Measurements from ENCODE around the gene OTOGL. TPM values are rescaled to one million over a fixed set of nuclear protein-coding genes. Genes with fewer than 3 reads are reported as not detected.

The OTOGL gene
- total RNA-seq, 1 experiment from 2014 or later: 3.4 TPM

DNA sequence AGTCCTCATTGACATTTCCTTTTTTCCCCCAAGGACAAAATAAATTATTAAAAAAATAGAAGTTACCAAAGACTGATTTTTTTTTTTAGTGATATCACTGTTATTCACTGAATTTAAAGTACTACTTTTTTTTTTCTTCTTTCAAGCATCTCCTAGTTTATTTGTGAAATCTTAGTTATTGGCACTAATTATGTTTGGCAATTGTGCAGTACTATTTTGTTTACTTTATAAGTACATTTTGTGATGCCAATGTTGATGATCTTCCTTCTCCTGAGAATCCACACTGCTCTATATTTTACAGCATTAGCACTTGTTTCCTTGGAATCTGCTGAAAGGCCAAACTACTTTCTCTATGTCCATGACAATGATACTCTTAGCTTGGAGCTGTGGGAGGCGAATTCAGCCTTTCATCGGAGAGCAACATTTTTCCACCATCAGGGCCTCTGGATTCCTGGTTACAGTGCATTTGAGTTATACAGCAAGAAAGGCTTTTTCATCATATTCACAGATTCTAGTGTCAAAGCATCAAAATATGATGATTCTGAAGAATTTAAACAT lies 220.9 kb downstream of the OTOGL start:
- DNase-seq (ENCODE audit: extremely low read depth, low read depth): no peak

DNA sequence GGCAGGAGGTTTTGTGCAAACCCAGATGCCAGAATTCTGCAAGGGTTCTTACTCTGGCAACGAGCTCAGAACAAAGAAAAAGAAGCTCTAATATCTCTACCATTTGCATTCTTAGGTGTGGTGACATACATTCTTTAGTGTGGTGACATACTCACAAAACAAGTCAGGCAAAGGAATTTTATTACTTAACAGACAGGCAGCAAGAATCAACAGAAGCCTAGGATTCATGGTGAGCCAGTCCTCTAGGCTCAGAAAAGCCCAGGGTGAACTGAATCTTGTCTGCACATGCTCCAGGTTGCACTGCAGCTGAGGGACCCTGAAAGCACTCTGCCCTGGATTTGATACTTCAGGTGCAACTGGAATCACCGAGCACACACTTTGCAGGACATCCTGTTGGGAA lies 222.3 kb downstream of the OTOGL start:
- peak; percentile 12 for DNase-seq (ENCODE audit: extremely low read depth, low read depth)

DNA sequence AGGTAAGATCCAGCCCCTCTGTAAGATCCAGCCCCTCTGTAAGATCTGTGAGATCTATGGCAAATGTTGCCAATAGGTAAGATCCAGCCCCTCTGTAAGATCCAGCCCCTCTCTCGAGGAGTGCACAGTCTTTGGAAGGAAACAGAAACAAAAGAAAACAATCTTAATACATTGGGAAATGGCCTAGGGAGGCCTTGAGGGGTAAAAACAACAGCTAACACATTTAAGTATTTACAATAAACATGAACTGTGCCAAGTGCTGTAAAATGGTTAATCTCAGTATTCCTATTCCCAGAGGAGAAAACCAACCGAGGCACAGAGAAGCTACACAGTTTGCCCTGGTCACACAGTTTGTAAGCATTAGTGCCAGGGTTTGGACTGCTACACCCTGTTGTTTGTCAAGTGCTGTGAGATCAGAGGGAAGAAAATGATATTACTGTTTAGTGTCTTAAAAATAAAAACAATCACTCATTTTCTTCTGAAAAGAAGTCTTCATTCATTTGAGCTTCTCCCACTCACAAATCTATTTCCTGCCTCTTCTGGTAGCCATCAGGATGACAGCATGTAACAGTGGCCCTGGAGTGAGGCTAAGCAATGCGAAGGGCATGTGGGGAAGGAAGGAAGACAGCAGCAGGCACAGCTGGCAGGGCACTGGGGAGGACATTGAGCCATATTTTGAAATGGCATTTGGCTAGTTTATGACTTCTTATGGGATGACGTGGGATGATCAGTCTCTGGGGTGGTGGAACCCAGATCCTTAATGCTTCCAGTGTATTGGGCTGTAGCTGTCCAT lies 226.0 kb downstream of the OTOGL start:
- no peak for DNase-seq (ENCODE audit: extremely low read depth, low read depth)

DNA sequence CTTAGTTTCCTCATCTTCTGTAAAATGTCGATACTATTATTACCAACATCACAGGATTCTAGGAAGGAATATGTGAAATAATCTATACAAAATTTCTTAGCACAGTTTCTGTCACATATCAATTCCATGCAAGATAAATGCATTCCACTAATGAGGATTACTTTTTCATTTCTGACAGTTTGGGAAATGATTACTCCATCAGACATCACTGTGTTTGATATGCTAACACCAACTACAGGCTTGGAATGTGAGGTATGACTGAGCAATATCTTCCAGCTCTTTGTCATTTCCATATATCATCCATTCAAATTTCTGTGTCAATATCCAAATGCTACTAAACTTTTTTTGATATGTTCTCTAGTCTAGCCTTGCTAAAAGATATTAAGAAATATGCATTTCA lies 233.5 kb downstream of the OTOGL start:
- DNase-seq (ENCODE audit: extremely low read depth, low read depth): no peak

DNA sequence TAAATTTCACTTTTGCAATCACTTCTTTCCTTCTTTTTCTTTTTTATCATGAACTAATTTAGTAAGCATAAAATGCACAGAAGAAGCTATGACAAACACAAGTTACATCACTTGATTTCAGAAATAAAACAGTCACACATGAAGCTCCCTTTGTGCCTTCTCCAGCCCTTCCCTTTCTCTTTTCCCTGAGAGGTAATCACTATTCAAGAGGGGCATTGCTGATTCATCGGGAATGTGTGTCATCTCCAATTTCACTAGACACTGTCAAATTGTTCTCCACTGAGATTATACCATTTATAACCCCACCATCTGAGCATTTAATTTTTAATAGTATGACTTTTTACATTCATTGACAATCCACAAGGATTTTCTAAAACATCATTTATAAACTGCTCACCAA lies 253.1 kb downstream of the OTOGL start:
- DNase-seq (ENCODE audit: extremely low read depth, low read depth): peak; percentile 87

DNA sequence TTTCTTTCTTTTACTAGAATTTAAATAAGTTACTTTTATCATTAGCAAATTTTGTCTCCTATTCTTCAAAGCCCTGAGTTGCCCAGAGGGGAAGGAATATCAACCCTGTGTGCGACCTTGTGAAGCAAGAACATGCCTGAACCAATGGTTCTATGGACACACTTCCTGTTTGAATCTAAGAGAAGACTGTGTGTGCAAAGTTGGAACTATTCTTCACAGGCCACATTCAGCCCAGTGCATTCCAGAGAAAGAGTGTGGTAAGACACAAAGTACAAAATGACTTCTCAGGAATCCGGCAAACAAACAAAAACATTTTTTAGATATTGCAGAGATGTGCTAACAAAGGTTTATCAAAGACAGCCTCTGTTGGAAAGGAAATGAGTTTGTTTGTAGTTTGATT lies 253.9 kb downstream of the OTOGL start:
- DNase-seq (ENCODE audit: extremely low read depth, low read depth): peak; percentile 89

DNA sequence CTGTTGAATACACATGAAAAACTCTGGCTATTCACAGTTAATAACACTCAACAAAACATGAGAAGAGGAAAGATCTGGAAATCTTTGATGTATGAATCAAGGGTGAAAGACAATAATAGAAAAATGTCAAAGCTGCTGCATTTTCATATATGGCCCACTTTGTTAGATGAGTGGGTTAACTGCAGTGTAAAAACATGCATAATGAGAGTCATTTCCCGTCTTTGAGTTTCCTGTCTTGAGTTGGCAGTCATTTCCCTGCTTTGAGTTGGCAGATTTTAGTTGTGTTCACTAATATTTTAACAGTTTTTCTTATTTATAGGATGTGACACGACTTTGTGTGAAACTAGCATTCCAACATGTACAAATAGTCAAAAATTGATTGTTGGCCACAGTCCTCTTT lies 256.8 kb downstream of the OTOGL start:
- no peak for DNase-seq (ENCODE audit: extremely low read depth, low read depth)

DNA sequence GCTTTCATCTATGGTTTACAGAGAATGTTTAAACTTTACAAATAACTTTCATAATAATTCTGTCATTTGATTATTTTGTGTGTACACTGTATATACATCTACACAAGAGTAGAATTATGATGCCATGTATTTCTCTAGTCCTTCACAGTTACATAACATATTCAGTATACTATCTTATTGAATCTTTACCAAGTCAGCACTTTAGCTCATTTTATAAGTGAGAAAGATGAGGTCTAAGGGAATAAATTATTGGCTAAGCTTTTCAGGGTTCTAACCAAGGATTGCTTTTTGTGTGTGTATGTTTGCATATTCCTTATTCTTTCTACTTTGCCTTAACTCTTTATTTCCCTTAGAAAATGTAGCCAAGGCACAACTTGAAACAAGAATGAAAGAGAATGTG lies 260.4 kb downstream of the OTOGL start:
- no peak for DNase-seq (ENCODE audit: extremely low read depth, low read depth)

DNA sequence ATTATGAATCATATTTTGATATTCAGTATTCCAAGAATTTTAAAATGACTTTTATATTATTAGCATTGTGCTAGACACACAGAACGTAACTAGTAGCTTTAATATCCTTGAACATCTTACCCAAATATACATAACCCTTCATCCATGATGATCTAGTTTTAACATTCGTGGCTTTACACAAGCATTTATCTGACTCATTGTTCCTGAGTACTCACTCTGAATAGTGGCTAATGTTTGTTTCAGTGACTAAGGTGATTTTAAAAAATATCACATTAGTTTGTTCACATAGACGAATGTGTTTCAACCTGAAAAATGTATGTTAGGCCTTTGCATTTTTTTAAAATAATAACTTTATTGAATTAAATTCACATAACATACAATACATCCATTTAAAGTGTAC lies 264.7 kb downstream of the OTOGL start:
- no peak for DNase-seq (ENCODE audit: extremely low read depth, low read depth)

DNA sequence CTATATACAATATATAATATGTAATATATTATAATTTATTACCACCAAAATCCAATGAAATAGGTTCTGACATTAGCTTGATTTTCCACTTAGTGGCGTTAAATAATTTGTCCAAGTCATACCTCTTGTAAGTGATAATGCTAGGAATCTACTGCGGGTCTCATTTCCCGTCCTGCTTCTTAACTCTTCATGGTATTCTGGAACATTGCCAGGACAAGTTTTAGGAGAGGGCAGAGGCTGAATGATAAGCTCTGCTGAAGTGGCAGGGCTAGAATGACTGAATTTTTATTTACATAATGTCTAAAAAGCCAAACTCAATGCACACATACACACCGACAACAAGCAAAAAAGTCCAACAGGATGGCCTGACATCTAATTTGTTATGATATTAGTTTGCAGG lies 274.3 kb downstream of the OTOGL start:
- DNase-seq (ENCODE audit: extremely low read depth, low read depth): no peak

DNA sequence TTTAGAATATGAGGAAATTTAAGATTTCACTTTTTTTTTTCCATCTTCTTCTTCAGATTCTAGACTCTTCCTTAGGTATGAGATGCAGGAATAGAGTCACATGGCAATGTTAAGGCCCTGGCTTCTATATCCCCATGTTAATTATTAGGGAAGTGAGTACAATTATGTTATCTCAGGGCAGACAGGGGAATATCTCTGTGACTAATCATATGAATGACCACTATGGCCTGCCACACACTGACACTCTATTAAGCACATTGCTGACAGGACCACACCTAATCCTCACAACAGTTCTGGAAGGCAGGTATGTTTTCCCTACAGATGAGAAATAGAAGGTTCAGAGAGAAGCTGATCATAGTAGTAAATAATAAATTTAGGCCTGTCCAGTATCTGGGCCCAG lies 275.3 kb downstream of the OTOGL start:
- DNase-seq (ENCODE audit: extremely low read depth, low read depth): no peak

DNA sequence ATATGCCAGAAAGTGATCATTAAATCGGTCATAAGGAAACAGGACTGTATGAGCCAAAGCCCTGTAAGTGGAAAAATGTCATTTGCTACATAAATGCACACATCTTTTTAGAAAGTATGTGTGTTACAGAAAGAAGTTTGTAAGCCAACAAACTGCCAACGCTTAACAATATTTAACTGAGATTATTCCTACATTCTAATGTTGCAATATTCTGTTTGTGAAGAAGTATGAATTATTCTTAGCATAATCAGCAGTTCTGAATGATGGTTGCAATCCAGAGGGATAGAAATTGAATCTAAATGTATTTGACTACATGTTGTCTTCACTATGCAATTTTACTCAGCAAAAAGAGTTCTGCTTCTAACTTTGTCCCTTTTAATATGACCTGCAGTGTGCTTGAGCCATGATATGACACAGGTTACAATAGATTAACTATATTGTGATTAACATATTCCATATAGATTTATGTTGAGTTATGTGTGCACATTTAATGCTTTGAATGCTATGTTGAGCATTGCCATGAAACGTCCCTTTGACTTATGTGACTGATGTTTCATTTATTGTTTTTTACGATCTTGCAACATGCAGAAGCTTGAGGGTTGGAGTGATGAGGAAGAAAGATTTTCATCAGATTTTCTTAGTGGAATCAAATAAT lies 277.9 kb downstream of the OTOGL start:
- no peak for DNase-seq (ENCODE audit: extremely low read depth, low read depth)

DNA sequence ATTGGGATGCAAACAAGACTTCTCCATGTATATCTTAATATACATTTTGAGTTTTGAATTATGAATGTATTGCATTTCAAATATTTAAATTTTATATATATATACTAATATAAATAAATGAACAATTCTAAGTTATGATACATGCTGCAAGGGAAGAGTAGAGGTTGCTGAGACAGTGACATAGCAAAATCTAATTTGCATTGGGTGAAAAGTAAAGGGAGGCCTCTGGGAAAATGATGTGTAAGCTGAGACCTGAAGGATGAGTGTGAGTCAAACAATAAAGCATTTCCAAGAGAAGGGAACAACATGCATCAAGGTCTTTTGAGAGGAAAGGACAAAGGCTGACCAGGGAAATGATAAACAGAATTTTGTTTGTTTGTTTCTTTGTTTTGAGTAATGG lies 281.8 kb downstream of the OTOGL start:
- DNase-seq (ENCODE audit: extremely low read depth, low read depth): no peak

DNA sequence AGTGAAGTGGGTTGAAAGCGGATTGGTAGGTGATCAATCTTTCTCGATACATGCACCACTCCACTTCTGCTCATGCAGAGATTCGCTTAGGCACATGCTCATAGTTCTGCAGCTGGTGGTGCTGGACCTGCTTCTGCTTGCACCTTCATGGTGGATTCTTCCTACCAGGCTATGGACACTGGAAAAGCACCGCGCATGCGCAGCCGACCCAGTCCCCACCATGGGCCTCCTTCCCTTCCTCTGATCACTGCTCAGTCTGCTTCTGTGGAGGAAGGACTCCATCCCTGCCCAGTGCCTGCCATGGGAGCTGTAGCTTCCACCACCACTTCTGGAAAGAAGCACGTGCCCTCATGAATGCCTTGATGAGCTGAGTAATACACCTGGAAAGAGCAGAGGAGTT lies 282.9 kb downstream of the OTOGL start:
- no peak for DNase-seq (ENCODE audit: extremely low read depth, low read depth)

DNA sequence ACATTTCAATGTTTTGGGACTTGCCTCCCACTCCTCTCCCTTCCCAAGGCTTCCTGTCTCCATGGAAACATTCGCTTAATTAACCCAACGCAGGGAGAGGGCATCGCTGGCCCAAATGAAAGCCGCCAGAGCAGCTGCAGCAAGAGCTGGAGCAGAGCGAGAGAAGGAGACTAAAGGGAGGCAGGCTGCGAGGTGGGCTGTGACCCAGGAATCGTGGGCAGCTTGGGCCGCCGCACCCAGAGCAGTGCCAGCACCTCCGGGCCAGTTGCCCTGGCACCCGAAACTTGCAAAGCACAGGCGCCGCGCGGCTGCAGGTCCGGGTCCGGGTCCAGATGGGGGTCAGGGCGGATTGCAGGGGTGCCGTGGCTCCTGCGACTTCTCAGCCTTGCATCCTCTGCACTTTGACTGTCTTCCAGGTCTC lies 301.2 kb downstream of the OTOGL start:
- no peak for DNase-seq (ENCODE audit: extremely low read depth, low read depth)

DNA sequence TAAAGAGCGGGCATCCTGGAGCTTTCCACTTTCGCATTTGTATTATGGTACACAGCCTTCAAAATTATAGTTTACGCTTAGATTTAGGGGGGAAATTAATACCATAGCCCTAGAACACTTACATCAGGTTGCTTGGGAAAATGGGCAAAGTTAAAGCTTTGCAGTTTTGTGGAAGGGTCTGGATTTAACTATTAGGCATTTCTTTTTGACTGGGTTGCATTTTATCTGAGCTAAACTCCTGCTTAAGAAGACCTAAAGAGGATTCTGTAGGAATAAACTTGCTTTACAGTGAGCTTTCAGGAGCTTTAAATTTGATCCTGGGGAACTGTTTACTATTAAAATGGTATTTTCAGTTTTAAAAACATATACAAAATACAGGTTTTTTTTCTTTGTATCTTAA lies 301.9 kb downstream of the OTOGL start:
- no peak for DNase-seq (ENCODE audit: extremely low read depth, low read depth)

DNA sequence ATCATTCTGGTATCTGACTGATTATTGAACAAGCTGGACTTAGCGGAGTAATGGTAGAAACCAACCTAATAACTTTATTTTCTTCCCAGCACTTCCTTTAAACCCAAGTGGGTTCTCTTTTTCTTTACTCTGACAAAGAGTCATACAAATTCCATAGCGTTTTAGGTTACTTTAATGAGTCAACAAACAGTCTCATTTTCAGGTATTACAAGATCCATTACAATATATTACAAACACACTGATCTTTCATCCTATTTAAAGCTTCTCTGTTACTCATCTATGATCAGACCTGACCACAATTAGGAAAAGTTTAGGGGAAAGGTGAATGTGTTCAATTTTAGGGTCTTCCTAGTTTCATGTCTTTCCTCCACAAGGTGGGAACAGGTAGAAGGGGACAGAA lies 305.3 kb downstream of the OTOGL start:
- no peak for DNase-seq (ENCODE audit: extremely low read depth, low read depth)

DNA sequence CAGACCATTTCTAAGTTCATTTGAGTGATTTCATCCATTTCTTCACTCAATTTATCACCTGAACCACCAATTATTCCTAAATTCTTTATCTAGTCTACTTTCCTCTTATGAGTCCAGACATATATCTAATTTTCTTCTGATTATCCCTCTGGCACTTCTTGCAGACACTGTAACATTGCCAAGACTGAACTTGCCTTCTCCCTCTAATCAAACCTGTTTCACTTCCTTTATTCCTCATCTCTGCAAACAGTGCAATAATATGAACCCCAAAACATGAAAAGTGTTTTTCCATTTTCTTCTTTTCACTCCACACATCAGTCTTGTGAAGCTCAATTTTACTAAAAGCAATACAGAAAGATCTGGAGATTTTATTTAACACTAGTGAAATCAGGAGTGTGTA lies 306.9 kb downstream of the OTOGL start:
- no peak for DNase-seq (ENCODE audit: extremely low read depth, low read depth)

DNA sequence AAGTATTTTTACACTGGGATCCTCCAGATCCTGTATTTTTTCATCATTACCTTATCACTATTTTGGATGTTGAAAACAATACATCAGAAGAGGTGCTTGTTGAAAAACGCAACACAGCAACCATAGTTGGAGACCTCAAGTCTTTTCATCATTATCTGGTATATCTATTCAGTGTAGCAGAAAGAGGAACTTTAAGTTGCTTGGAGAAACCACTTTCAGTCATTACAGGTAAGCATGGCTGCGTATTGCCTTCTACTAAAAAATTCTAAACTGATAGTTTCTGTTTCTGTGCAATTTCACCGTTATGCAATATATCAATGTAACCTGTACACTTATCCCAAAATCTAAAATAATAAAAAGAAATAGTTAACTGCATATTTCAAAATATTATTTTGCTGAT lies 312.4 kb downstream of the OTOGL start:
- DNase-seq (ENCODE audit: extremely low read depth, low read depth): no peak

DNA sequence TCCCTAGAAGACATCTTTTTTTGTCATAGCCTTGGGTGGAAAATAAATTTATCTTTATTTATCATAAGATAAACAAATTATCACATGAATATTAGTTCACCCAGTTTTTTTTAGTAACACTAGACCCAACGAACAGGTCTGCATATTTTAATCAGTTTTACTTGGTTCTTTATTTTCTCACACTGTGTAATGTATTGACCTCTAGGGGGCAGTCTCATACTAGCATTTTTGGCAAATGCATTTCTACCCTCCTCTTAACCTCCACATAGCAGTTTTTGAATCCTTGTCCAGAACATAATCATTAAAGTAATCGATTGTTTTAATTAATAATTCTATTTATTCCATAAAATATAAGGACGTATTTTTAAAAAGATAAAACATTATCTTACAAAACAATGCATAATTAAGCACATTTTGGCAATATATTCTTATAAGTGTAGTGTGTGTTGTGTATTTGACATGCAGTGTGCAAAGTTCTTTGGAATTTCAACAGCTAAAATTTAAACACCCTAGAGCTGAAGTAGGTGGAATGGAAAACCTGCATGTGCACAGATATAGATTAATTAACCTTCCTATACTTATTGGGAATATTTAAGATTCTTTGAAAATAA lies 313.1 kb downstream of the OTOGL start:
- DNase-seq (ENCODE audit: extremely low read depth, low read depth): peak; percentile 50

DNA sequence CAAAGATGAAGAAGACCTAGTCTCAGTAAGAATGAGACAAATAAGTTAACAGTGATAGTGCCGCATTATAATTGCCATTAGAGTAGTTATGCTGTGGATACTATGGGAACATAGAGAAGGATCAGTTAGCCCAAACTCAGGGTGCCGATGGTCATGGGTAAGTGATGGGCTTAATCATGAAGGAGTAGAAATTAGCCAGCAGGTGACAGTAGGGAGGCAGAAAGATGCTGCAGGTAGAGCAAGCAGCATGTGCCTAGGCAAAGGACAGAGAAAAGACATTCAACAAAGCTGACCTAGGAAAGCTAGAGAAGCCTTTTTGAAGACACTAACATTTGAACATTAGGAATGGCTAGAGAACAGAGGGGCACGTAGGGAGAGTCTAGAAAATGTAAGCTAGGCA lies 314.1 kb downstream of the OTOGL start:
- DNase-seq (ENCODE audit: extremely low read depth, low read depth): no peak

DNA sequence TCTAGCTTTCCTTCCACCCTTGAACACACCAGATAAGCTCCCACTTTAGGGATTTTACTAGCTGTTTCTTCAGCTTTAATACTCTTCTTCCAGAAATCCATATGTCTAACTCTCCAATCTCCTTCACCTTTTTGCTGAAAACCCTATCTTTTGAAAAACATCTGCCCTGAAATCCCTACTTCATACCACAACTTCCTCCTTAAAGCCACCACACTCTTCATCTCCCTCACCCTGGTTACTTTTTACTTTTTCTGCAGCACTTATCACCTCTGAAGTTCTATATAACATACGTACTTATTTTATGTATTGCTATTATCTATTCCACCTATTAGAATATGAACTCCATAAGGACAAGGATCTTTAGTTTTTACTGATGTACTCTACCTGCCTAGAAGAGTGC lies 316.1 kb downstream of the OTOGL start:
- no peak for DNase-seq (ENCODE audit: extremely low read depth, low read depth)
